GM12865 (cell line): ENCODE results near the gene NPLOC4.

Experiments used
- DNase-seq: peaks from one replicate; pipeline ENCODE4 v3.0.0; 2010; ENCODE audit warnings: low read depth
- H3K4me3 ChIP-seq: 2 replicates; pipeline ENCODE4 v1.5.1; 2011; ENCODE audit warnings: mild to moderate bottlenecking, low read depth, low read length, control low read depth
- TF ChIP-seq, protein P1 (sequence below): IDR thresholded peaks from 2 replicates; pipeline ENCODE4 v1.5.1; 2011; ENCODE audit warnings: low read length, control low read depth, low read depth, inconsistent platforms; ENCODE audit not compliant: insufficient read depth; ENCODE audit errors: missing control alignments

NPLOC4 gene

GRCh38 chr17:81515530-81516041 lies 121.3 kb downstream of the NPLOC4 start:
- H3K4me3 ChIP-seq, result peak overlapping the region; percentile 90
- no peak for DNase-seq
- TF ChIP-seq, protein P1, sequence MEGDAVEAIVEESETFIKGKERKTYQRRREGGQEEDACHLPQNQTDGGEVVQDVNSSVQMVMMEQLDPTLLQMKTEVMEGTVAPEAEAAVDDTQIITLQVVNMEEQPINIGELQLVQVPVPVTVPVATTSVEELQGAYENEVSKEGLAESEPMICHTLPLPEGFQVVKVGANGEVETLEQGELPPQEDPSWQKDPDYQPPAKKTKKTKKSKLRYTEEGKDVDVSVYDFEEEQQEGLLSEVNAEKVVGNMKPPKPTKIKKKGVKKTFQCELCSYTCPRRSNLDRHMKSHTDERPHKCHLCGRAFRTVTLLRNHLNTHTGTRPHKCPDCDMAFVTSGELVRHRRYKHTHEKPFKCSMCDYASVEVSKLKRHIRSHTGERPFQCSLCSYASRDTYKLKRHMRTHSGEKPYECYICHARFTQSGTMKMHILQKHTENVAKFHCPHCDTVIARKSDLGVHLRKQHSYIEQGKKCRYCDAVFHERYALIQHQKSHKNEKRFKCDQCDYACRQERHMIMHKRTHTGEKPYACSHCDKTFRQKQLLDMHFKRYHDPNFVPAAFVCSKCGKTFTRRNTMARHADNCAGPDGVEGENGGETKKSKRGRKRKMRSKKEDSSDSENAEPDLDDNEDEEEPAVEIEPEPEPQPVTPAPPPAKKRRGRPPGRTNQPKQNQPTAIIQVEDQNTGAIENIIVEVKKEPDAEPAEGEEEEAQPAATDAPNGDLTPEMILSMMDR, result no peak

DNA sequence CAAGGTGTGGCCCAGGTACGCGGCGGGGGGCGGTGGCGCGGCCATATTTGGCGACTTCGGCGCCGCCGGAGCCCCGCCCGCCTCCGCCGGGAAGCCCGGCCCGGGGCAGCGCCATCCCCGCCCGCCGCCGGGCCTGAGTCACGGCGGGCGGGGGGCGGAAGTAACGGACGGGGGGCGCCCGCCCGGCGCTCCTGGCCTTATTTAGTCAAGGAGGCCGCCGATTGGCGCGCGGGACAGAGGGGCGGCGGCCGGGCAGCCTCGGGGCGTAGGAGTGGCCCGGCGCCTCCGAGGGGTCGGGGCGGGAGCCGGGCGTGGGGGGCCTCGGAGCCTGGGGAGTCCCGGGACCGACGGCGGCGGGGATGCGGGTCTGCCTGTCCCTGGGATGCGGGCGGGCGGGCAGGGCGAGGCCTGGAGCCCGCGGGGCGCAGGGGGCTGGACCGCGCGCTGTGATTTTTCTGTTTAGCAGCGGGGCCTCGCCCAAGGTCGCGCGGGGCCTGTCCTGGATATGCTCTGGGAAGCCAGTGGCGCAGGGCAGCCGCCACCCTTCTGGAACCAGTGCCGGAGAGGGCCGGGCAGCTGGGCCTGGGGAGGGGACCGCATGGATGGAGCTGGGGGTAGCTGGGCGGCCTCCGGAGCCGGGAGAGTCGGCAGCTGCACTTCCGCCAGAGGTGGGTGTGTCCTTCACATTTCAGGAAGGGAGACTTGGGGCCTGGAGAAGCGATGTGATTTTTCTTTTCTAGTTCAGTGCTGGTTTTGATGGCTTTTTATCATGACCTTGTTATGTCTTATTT lies 122.0 kb downstream of the NPLOC4 start:
- peak; percentile 91 for DNase-seq
- TF ChIP-seq, protein P1, result no peak
- H3K4me3 ChIP-seq, result peak overlapping the region; percentile 90

GRCh38 chr17:81514489-81514738 lies 122.5 kb downstream of the NPLOC4 start:
- peak overlapping the region; percentile 89 for H3K4me3 ChIP-seq
- no peak for DNase-seq
- TF ChIP-seq, protein P1, result no peak

DNA sequence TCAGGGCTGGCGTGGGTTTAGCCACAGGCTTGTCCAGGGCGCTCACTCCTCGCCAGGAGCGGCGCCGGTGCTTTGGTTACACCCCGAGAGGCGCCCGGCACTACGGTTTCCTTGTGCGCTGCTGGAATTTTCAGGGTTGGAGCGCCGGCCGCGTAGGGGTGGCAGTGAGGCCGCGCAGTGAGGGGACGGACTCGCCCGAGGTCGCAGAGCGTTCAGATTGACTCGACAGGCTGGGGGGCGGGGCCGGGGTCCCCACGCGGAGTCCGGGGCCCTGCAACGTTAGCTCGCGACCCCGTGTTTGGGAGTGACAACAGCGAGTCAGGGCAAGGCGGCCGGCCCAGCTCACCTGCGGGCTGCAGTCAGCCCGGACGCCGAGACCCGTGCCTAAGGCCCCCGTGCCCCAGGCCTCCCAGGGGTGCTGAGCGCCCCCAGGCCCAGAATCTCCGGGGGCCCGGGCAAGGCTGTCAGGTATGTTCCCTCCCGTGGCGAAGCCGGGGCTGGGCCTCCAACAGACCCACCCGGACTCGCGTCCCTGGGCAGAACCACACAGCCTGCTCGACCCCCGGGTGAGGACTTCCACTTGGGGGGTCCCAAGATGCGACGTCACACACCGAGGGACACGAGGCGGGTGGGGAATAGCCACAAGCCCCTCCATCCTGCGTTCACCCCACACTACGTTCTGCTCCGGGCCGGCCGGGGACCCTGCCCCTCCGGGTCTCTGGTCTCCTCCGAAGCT lies 123.0 kb downstream of the NPLOC4 start:
- DNase-seq, result peak; percentile 65
- TF ChIP-seq, protein P1, result no peak
- peak overlapping the region; percentile 89 for H3K4me3 ChIP-seq

DNA sequence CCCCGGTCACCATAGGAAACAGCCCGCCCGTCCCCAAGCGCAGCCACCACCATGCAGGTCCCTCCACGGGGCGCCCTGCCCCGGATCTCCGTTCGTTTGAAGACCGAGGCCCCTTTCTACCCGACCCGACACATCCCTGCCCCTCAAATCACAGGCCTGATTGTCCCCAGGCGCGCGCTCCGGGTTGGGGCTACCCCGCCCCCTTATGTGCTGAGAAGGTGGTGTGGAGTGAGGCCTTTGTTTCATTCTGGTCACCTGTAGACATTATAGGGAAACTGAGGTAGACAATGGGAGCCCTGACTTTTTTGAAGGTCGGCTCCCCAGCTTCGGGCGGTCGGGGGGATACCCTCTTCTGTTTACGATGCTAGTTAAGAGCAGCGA lies 123.5 kb downstream of the NPLOC4 start:
- peak overlapping the region; percentile 89 for H3K4me3 ChIP-seq
- TF ChIP-seq, protein P1, result no peak
- DNase-seq, result peak; percentile 85

DNA sequence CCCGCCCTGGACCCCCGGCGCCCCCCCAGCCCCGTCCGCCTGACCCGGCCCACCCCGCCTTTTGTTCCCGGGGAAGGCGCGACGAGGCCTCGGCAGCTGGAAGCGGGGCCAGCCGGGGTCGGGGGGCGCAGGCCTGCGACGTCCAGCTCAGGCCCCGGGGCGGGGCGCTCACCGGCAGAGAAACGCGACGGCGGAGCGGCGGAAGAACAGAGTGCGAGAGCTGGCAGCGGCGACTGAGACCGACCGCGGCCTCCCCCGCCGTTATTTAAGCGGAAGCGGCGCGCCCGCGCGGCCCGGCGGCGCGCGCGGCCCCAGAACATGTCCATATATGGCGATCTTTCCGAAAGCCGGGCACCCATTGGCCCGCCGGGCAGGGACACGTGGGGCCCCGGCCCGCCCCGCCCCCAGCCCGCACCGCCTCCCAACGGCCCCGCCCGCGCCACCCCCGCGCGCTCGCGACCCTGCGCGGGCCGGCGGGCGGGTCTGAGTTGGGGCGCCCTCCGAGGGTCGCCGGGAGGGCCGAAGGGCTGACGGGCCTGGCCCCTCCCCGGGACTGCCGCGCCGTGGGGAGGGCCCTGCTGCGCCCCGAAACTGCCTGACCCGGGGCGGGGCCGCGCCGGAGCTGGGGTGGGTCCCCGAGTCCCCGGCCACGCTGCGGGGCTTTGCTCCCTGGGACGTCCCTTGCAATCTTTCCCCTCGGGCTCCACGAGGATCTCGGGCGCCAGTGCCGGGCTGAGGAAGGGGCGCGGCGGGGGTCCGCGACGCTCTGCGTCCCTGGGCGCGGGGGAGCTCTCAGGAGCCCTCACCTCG lies 124.1 kb downstream of the NPLOC4 start, which contains the start of gene ACTG1:
TSS of gene ACTG1 (minus strand) at position 238 of the 810 bp plus-strand sequence. CDS start 445 bp downstream, outside the sequence.
- TF ChIP-seq, protein P1, result no peak

More for the DNA sequence above, 124.1 kb downstream of the NPLOC4 start, which contains the start of gene ACTG1:
- peak within 1 kb of the TSS; percentile 89 for H3K4me3 ChIP-seq
- peak; percentile 95 for DNase-seq
